ENCODE results near the gene SLC46A1. TPM values are rescaled to one million over a fixed set of nuclear protein-coding genes. Genes with fewer than 3 reads are reported as not detected.

The SLC46A1 gene
- total and polyA plus RNA-seq, 9 of the 15 experiments (the other 6 are each of a cell fraction or from before 2014, with no cell fraction given) = 0.24 to 5.5 (median 3.1) TPM

DNA sequence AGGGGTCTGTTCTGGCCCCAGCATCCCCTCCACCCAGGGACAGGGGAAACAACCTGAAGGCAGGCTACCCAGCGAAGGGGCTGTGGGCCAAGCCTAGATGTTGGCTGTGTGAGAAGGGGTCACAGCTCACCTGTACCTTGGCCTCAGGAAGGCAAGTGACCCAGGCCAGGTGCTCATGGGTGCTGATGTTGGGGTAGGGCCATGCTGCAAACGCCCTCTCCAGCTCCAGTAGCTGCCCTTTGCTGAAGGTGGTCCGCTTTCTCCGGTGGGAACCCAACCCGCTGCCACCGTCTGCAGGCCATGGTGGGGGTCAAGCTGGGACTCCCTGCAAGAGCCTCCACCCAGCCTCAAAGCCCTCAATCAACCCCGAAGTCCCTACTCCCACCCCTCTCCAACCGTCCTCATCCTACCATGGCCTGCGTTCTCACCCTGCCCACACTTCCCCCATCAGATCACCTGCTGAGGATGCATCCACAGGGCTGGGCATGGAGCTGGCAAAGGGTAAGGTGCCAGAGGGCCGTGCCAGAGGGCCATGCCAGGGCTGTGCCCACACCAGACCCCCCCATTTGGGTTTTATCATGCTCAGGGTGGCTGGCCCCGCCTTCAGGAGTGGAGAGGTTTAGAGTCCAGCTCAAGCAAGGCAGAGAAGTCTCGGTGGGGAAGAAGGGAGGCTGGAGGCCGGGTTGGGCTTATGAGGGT, 41.2 kb downstream of the SLC46A1 start, which contains the start of gene SEBOX:
Gene SEBOX (minus strand): TSS at position 535 of the 699 bp plus-strand sequence. CDS start 48 bp downstream, at position 487.
- no peak within 1 kb of the TSS for H2AFZ ChIP-seq (ENCODE audit: low read depth, low read length)
- DNase-seq (ENCODE audit: extremely low read depth in 1 of 4, low spot score in 3 of 4) (no peak), ATAC-seq (no peak), FAIRE-seq (no peak)
- ChIA-PET POLR2A (interaction anchor here (0.7 to 2.8 kb wide), 4 partner anchors 10 to 72 kb away, joined by 3 to 9 read pairs (median 6); no protein-coding TSS in a partner anchor), CTCF (ENCODE audit: low intra/inter-chr PET ratio) (no interaction called here)
- in situ Hi-C loops (cut with MboI) (no loop called here), intact Hi-C loops (cut with micrococcal nuclease) (no loop called here)
- no TSS peak for BruUV-seq (replicated peaks)
- H3K79me2 ChIP-seq (ENCODE audit: control insufficient read depth, insufficient read depth, low read length) = no peaks in the 10 kb centered on the region
- no peaks in the 10 kb centered on the region for H3K9me3 ChIP-seq (replicated peaks; ENCODE audit: control insufficient read depth, insufficient read depth, low read depth, low read length)
- no peaks in the 10 kb centered on the region for H3K9me1 ChIP-seq (ENCODE audit: control insufficient read depth, insufficient read depth, low read length)
- H4K20me1 ChIP-seq (replicated peaks; ENCODE audit: control insufficient read depth, insufficient read depth, low read length) = 0 out of 2 replicates have a peak, but pooled peaks cover under 1% of the 10 kb centered on the region
- peak within 1 kb of the TSS in 1 of 2 experiments; percentile 35; a peak in 2 of 4 replicates for H3K9ac ChIP-seq (ENCODE audit: insufficient read depth in 1 of 2, low read depth in 2 of 2, low read length in 2 of 2)
- H3K4me2 ChIP-seq (ENCODE audit: insufficient read depth, low read length) = no peak within 1 kb of the TSS
- H3K27ac ChIP-seq (ENCODE audit: extremely low read depth, low read depth, low read length) = no peak within 1 kb of the TSS
- 81% methylated on average over 12 of the region's 13 CpGs for WGBS (ENCODE audit: insufficient coverage, low coverage, missing lambda C conversion rate)
- peaks cover 3 to 22% of the 10 kb centered on the region in 2 experiments; a peak in 4 of 5 replicates for H3K4me1 ChIP-seq (replicated peaks in 1 of 2; ENCODE audit: control insufficient read depth in 2 of 2, insufficient read depth in 2 of 2, low read length in 2 of 2)
- H3K4me3 ChIP-seq = no peak within 1 kb of the TSS
- no peak for TF ChIP-seq DPF2 (IDR thresholded peaks at IDR 0.05)
- no peak for TF ChIP-seq PCBP2 (IDR thresholded peaks at IDR 0.05; ENCODE audit: low read depth, low read length, poor library complexity, severe bottlenecking)
- peak; percentile 29; the same call in 1 of the 2 replicates for TF ChIP-seq RBFOX2 (IDR thresholded peaks at IDR 0.05; ENCODE audit: low read depth, low read length)
- 0 out of 2 replicates have a peak, but pooled peaks have one; percentile 21 for TF ChIP-seq POLR2A (conservative IDR thresholded peaks at IDR 0.05)
- TF ChIP-seq POLR2G (IDR thresholded peaks at IDR 0.05; ENCODE audit: low read depth, low read length) = peak; percentile 52
- TF ChIP-seq ZNF217 (CRISPR knock-in tag; IDR thresholded peaks at IDR 0.05) = no peak
- no peaks in the 10 kb centered on the region for H3K27me3 ChIP-seq (ENCODE audit: control insufficient read depth in 2 of 2, insufficient read depth in 2 of 2, low read length in 2 of 2)
- H3K36me3 ChIP-seq (ENCODE audit: control insufficient read depth, insufficient read depth, low read length) = peaks cover 42% of the 10 kb centered on the region

All from K562 (cell line).